ENCODE measurements around the gene ZSWIM3.

Gene ZSWIM3

DNA sequence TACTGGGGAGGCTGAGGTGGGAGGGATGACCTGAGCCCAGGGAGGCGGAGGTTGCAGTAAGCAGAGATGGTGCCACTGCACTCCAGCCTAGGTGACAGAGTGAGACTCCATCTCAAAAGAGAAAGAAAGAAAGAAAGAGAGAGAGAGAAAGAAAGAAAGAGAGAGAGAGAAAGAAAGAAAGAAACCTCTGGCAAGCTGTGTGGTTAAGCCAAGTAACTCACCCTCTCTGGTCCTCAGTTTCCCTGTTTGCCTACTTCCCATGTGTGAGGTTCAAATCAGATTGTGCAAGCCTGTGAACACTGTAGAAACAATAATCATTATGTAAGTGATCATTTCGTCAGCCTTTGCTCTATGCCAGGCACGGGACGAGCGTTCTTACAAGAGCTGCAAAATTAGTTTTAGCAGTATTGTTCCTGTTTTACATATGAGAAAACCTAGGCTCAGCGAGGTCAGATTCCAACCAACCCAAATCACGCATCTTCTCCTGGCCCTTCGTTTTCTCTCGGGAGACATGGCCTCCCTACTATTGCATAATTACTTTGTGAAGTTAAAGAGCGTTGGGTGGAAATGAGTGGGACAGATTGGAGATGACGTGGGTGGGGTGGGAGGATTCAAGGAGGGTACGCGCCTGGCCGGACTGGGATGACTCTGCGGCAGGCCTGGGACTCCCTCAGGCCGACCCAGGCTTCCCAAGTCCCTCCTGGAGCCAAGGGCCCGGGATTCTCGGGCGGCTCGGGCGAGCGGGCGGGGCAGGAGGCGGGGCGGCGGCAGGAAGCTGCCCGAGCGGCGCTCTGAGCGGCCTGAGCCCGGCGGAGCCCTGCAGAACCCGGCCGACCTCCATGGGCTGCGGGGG lies 24.2 kb upstream of the ZSWIM3 start, which contains the start of gene SNX21:
TSS of gene SNX21 (plus strand) at position 770 of the 853 bp plus-strand sequence. CDS start 121 bp downstream, outside the sequence.
- DNase-seq (ENCODE audit: low read depth) = no peak

DNA sequence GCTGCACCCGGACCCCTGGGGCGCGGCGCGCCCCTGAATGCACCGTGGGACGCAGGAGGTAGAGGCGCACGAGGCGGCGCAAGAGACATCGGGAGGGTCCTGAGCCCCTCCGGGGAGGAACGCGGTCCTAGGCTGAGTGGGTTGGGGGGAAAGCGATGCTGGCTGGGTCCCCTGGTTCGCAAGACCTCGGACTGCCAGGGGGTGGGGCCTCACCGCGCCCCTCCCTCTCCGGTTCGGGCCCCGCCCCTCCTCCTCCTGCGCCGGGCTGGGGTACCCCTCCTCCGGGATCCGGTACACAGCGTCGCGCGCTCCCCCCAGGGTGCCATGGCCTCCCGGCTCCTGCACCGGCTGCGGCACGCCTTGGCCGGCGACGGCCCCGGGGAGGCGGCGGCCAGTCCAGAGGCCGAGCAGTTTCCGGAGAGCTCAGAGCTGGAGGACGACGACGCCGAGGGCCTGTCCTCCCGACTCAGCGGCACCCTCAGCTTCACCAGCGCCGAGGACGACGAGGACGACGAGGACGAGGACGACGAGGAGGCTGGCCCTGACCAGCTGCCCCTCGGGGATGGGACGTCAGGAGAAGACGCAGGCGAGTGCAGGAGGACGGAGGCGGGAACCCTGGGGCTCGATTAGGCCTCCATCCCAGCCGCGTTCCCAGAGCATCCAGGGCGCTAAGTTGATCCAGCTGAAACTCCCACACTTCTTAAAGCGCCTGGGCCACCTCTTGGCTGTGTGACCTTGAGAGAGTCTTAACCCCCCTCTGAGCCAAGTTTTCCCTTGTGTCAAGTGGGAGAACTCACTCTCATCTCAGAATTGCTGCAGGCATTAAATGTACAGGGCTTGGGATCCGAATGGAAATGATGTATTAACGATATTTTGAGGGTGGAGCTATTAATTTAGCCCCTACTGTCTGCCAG lies 23.3 kb upstream of the ZSWIM3 start:
- no peak for DNase-seq (ENCODE audit: low read depth)

DNA sequence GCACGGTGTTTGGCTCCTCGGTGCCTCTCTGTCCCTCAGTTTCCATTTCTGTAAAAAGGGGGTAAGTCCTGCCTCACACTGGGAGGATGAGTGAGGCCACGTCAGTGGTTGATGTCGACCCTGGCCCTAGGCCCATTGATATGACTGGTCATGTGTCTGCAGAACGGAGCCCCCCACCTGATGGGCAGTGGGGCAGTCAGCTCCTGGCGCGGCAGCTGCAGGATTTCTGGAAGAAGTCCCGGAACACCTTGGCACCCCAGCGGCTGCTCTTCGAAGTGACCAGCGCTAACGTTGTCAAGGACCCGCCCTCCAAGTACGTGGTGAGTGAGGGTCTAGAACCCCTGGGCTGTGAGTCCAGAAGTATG lies 22.6 kb upstream of the ZSWIM3 start:
- DNase-seq (ENCODE audit: low read depth) = no peak

DNA sequence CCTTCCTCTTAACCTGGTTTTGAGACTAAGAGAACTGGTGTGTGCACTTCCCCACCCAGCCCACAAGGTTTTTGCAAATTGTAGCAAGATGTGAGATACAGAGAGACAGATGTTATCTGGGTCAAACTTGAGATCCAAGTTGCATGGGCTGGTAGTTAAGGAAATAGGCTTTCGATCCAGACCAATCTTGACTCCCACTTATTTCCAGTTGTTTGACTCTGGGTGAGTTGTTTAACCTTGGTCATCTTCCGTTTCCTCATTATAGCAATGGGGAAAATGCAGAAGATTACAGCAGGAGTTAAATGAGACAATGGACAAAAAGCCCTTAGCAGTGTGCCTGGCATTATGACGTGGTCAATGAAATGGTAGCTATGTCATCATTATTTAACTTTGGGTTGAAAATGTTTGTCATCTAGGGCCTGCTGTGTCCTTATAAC lies 22.1 kb upstream of the ZSWIM3 start:
- no peak for DNase-seq (ENCODE audit: low read depth)

DNA sequence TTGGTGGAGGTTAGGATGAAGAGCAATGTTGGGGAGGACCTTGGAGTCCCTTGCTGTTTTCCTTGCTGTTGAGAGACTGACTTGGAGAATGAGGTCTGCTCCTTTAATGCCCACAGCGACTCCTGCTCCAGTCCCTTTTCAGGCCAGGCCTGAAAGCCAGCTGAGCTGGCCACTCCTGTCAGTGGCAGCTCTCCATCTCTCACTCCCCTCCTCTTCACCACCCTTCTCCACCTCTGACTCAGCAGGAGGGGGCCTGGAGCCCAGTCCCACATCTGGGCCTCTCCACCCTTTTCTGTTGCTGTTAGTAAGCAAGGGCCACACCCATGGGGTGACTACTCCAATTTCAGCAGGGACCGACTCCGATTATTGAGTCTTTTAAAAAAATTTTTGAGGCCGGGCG lies 21.6 kb upstream of the ZSWIM3 start:
- no peak for DNase-seq (ENCODE audit: low read depth)

DNA sequence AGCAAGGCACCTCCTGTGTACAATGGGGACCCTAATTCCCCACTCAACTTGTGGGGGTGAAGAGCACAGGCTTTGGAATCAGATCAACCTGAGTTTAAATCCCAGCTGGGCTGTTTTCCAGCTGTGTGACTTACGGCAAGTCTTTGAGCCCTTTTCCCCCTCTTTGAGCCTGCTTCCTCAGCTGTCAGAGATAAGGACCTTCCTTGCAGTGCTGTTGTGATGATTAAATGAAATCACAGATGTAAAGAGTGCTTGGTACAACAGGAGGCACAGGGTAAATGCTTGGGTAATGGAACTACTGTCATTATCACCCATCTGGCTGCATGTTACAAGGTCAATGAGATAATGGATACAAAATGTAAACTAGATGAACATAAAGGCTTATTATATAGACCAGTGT lies 20.6 kb upstream of the ZSWIM3 start:
- DNase-seq (ENCODE audit: low read depth) = peak; percentile 24

DNA sequence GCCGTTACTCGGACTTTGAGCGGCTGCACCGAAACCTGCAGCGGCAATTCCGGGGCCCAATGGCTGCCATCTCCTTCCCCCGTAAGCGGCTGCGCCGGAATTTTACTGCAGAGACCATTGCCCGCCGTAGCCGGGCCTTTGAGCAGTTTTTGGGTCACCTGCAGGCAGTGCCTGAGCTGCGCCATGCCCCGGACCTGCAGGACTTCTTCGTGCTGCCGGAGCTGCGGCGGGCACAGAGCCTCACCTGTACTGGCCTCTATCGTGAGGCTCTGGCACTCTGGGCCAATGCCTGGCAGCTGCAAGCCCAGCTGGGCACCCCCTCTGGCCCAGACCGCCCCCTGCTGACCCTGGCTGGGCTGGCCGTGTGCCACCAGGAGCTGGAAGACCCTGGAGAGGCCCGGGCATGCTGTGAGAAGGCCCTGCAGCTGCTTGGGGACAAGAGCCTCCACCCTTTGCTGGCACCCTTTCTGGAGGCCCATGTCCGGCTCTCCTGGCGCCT lies 16.7 kb upstream of the ZSWIM3 start:
- DNase-seq (ENCODE audit: low read depth) = no peak

DNA sequence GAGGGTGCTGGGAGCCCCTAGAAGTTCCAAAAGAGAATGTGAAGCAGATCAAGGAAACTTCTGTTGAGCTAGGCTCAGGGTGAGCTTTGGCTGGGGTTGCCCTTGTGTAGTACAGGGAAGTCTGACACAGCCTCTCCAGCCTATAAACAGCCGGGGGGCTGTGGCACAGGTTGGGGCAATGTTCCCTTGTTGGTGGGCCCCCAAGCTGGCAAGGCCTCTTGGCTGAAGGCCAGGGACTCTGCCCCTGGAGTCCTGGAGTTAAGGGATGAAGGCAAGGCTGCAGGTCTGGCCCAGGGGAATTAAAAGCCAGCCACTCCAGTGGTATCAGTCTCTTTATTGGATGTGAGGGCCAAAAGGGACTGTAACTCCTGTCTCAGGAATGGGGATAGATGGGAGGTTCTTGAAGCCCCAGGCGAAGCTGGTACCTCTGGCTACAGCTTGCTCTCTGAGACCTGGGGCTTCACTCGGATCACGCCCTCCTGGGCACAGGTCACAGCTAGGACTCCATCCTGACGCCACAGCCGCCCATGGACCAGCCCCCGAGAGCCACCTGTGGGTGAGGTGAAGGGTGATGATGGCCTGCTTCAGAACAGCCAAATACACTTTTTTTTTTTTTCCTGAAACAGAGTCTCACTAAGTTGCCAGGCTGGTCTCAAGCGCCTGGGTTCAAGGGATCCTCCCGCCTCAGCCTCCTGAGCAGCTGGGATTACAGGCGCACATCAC lies 15.8 kb upstream of the ZSWIM3 start:
- DNase-seq (ENCODE audit: low read depth) = no peak

DNA sequence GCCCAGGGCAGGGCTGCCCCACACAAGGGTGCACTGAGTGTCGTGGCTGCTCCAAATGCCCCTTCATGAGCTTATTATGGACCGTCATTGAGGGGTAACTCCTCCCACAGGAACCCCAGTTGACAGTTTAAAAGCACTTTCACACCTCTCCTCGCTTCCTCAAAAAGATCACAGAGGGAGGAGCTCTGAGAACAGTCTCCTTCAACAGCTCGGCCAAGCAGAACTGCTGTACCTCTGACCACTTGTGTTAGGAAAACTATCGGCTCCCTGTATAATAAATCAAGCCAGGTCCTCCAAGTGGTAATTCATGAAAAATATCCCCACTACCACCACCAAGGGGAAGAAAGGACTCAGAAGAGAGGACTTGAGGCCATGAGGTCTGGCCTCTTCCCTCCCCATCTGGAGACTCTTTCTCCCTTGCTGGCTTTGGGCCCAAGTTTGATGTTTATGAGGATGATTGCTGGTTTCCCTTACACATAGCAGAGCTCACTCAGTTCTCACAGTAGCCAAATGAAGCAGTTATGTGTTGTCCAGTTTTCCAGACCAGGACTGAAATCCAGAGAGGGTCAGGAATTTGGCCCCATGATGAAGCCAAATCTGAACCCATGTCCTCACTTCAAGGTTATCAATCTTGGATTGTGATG lies 15.1 kb upstream of the ZSWIM3 start:
- no peak for DNase-seq (ENCODE audit: low read depth)

DNA sequence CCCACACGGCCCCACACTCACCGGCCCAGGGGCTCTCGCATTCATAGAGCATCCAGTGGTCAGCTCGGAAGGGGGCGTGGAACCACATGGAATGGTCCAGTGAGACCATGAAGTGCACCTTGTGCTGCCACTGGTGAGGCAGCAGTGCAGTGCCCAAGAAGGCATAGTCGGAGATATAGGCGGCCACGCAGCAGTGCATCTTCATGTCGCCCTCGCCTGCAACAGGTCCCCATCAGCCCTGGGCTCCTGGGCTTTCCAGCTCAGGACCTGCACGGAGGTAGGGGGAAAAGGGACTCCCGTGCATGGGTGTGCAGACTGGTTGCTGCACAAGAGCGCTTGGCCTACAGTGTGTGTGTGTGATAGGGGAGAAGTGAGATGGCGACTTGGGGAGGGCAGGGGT lies 13.9 kb upstream of the ZSWIM3 start:
- DNase-seq (ENCODE audit: low read depth) = no peak

DNA sequence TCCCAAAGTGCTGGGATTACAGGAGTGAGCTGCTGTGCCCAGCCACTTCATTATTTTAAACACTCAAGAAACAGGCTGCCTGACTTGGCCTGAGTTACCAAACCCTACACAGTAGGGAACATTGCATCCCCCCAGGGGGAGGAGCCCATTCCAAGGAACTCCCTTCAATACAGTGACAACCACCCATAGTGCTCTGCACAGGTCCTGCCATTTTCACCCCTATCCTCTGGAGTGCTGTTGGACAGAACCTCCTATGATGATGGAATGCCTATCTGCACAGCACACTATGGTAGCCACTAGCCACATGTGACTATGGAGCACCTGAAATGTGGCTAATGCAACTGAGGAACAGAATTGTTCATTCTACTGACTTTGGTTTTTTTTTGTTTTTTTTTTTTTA lies 12.0 kb upstream of the ZSWIM3 start:
- DNase-seq (ENCODE audit: low read depth) = no peak

DNA sequence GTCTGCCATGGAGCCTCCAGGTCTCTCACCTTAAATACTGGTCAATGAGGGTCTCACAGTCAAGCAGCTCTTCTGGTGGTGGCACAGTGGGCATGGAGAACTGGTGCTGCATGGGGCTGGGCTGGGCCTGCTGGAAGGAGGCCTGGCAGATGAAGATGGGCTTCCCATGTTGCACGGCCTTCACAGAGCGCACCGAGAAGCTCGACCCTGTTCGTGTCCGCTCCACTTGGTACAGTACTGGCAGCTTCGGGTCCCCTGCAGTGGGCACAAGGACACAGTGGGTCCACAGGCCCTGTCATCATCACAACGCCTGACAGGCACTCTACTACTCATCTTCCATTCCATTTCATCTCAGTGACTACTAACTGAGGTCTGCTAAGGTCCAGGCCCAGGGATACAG lies 9.0 kb upstream of the ZSWIM3 start:
- DNase-seq (ENCODE audit: low read depth) = no peak

DNA sequence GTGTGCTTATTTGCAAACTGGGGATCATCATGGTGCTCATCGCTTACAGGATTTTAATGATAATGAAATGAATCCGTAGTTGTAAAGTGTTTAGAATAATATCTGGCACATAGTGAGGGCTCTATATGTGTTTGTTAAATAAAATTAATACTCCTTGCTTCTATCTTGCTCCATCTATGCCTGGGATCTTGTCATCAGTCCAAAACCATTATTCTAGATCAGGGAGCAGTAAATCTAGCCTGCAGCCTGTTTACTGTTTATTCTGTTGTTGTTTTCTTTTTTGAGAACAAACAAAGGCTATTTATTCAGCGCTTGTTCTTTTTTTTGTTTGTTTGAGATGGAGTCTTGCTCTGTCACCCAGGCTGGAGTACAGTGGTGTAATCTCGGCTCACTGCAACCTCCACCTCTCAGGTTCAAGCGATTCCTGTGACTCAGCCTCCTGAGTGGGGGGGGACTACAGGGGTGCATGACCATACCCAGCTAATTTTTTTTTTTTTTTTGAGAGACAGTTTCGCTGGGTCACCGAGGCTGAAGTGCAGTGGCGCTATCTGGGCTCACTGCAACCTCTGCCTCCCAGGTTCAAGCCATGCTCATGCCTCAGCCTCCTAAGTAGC lies 8.3 kb upstream of the ZSWIM3 start:
- DNase-seq (ENCODE audit: low read depth) = no peak

DNA sequence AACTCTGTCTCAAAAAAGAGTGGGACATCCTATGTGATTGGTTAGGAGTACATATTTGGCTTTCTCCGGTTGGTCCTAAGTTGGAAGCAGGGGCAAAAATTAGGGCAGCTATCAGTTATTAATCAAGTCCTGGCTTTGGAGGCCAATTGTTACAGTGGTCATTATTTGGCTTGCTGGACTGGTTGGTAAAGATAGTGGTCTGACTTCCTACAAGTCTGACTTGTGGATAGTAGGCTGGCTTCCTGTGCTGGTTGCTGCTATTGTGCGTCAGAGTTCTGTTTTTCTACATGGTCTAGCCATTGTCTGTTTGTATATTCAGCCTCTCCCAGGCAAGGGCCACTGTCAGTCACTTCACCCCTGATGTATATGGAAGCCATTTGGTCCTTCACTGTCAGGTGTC lies 7.2 kb upstream of the ZSWIM3 start:
- DNase-seq (ENCODE audit: low read depth) = no peak

DNA sequence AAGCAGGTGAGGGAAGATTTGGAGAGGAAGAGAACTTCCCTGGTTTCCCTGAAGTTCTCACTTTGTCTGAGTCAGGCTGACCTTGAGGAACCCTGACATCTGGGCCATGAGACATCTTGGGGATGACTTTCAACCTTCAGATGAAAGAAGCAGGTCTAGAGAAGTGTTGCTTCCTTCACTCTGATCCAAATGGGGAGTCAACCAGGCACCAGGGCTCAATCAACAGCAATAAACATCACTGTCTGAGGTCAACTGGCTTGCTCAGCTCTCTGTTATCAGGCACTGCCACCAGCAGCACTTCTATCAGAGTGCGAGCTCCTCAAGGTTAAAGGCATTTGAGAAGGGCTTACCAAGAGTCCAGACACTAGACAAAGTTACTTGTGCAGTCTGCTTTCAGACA lies 6.5 kb upstream of the ZSWIM3 start:
- DNase-seq (ENCODE audit: low read depth) = no peak

DNA sequence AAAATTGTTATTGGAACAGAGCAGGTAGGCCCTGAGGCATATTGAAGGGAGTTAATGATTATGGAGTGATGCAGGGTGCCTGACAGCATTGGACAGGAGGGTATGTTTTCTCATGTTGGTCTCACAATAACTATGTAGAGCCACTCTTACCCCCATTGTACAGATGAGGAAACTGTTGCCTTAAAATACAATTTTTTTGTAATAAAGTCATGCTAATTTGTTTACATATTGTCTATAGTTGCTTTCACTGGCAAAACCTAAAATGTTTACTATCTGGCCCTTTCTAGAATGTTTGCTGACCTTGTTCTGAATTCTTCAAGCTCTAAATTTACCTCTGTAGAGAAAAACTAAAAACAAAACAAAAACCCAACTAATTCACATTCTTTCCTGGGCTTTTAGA lies 5.9 kb upstream of the ZSWIM3 start:
- no peak for DNase-seq (ENCODE audit: low read depth)

DNA sequence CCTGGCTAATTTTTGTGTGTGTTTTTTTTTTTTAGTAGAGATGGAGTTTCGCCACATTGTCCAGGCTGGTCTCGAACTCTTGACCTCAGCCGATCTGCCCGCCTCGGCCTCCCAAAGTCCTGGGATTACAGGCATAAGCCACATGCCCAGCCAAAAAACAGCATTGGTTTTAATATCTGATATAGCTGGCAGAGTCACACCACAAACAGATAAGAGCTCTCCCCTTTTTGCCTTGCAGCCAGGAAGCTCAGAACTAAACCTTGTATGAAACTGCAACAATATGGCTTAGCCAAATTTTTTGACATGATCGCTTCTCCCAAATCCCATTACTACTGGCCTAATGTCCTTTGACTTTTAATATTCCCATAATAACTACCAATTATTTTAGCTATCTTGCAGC lies 5.1 kb upstream of the ZSWIM3 start:
- DNase-seq (ENCODE audit: low read depth) = no peak

DNA sequence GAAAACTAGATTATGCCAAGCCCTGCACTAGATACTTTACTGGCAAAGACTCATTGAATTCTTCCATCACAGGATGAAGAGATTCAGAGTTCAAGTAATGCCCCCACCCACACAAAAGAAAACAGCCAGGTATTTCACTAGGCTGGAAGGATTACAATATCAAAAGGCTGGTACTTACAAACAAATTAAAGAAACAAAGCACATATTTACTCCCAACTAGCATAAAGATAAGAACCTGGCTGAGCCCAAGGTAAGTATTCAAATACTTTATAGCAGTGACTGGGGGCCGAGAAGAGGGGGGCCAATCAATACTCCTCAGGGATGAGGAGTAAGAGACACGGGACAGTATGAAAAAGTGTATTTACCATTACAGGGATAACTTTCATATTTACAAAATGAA lies 3.9 kb upstream of the ZSWIM3 start:
- DNase-seq (ENCODE audit: low read depth) = no peak

DNA sequence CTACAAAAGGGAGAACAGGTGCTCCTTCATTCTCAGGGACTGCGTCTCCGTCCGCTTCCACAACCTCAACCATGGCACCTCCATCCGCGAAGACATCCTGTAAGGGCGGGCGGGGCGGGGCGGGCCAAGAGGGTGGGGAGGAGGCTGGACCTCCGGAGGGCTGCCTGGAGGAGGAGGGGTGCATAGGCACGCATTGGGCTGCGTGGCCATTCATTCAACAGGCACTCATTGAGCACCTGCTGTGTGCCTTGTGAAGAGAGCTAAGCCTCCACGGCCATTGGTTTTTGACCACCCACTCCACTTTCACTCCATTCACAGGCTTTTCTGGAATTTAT lies 435 bp downstream of the ZSWIM3 start:
- no peak for DNase-seq (ENCODE audit: low read depth)

DNA sequence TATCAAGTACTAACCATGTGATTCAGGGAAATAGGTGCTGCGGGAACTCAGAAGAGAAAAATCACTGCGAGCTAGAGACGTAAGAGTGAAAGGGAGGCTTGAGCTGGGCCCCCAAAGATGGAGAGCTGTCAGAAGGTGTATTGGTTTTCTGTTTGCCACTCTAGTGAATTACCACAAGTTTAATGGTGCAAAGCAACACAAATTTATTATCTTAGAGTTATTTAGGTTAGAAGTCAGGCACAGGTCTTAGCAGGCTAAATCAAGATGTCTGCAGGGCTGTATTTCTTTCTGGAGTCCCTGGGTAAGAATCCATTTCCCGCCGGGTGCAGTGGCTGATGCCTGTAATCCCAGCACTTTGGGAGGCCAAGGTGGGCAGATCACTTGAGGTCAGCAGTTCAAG lies 2.5 kb downstream of the ZSWIM3 start:
- no peak for DNase-seq (ENCODE audit: low read depth)

DNA sequence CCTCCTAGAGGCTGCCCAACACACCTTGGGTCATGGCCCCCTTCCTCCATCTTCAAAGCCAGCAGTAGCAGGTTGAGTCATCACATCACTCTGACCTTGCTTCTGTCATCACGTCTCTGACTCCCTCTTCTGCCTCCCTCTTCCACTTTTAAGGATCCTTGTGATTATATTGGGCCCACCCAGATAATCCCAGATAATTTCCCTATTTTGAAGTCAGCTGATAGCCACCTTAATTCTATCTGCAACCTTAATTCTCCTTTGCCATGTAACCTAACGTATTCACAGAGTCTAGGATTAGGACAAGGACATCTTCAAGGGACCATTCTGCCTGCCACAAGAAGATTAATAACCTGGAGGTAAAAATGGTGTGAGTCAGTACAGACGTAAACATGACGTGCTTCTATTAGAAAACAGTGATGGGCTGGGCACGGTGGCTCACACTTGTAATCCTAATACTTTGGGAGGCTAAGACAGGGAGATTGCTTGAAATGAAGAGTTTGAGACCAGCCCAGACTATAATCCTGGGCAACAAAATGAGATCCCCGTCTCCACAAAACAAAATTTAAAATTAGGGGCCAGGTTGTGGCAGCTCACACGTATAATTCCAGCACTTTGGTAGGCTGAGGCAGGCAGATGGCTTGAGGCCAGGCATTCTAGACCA lies 3.3 kb downstream of the ZSWIM3 start:
- no peak for DNase-seq (ENCODE audit: low read depth)
